ENCODE results near the gene PKD2. TPM values are rescaled to one million over a fixed set of nuclear protein-coding genes. Genes with fewer than 3 reads are reported as not detected.

PKD2 gene
- total RNA-seq, 2 experiments from 2014 or later, result 7.4 to 7.7 TPM

GRCh38 chr4:88054901-88055300, 47.5 kb downstream of the PKD2 start:
- DNase-seq (no peak), ATAC-seq (peak; percentile 57)
- ChIA-PET CTCF (interaction anchor here (0.6 to 1.4 kb wide), 2 partner anchors 157 to 559 kb away, joined by 3 to 4 read pairs; no protein-coding TSS in a partner anchor), POLR2A (no interaction called here)
- Mint-ChIP-seq H3K4me1 (ENCODE audit: low read depth) (no peaks in the 10 kb centered on the region), H3K27me3 (ENCODE audit: low read depth) (no peaks in the 10 kb centered on the region), H3K4me3 (no peak overlapping the region), H3K27ac (no peak overlapping the region), H3K9me3 (ENCODE audit: insufficient read depth) (no peaks in the 10 kb centered on the region), H3K36me3 (ENCODE audit: low read depth) (peaks cover 10% of the 10 kb centered on the region)

- Mint-ChIP-seq H3K36me3 (ENCODE audit: low read depth) (peaks cover 10% of the 10 kb centered on the region), H3K27me3 (ENCODE audit: low read depth) (no peaks in the 10 kb centered on the region), H3K9me3 (ENCODE audit: insufficient read depth) (no peaks in the 10 kb centered on the region), H3K4me1 (ENCODE audit: low read depth) (no peaks in the 10 kb centered on the region), H3K27ac (no peak overlapping the region), H3K4me3 (no peak overlapping the region)
- ChIA-PET POLR2A (no interaction called here), CTCF (interaction anchor here (1.3 kb wide), 1 partner anchor 25 kb away, joined by 3 read pairs; no protein-coding TSS in a partner anchor)
- ATAC-seq (no peak), DNase-seq (no peak)
Measured at GRCh38 chr4:88058295-88058694, 50.9 kb downstream of the PKD2 start.

- H3K27me3 Mint-ChIP-seq (ENCODE audit: low read depth), result no peaks in the 10 kb centered on the region
- no peak overlapping the region for H3K27ac Mint-ChIP-seq
- H3K36me3 Mint-ChIP-seq (ENCODE audit: low read depth), result peaks cover 10% of the 10 kb centered on the region
- H3K9me3 Mint-ChIP-seq (ENCODE audit: insufficient read depth), result no peaks in the 10 kb centered on the region
- POLR2A ChIA-PET, result no interaction called here
- no peak overlapping the region for H3K4me3 Mint-ChIP-seq
- CTCF ChIA-PET, result interaction anchor here (1.6 kb wide), 1 partner anchor 152 kb away, joined by 10 read pairs; no protein-coding TSS in a partner anchor
- DNase-seq (no peak), ATAC-seq (no peak)
- no peaks in the 10 kb centered on the region for H3K4me1 Mint-ChIP-seq (ENCODE audit: low read depth)
Measured at GRCh38 chr4:88059766-88060165, 52.3 kb downstream of the PKD2 start.

- no peak for DNase-seq
- H3K27ac Mint-ChIP-seq, result no peak overlapping the region
Measured at GRCh38 chr4:88060431-88060830, 53.0 kb downstream of the PKD2 start.

GRCh38 chr4:88062311-88062710, 54.9 kb downstream of the PKD2 start:
- Mint-ChIP-seq H3K27ac (no peak overlapping the region), H3K4me1 (ENCODE audit: low read depth) (no peaks in the 10 kb centered on the region), H3K27me3 (ENCODE audit: low read depth) (no peaks in the 10 kb centered on the region), H3K36me3 (ENCODE audit: low read depth) (peaks cover 15% of the 10 kb centered on the region), H3K9me3 (ENCODE audit: insufficient read depth) (no peaks in the 10 kb centered on the region), H3K4me3 (no peak overlapping the region)
- no peak for ATAC-seq
- ChIA-PET CTCF (no interaction called here), POLR2A (no interaction called here)
- no peak for DNase-seq

More at GRCh38 chr4:88060431-88060830, 53.0 kb downstream of the PKD2 start:
- Mint-ChIP-seq H3K36me3 (ENCODE audit: low read depth) (peaks cover 10% of the 10 kb centered on the region), H3K9me3 (ENCODE audit: insufficient read depth) (no peaks in the 10 kb centered on the region), H3K27me3 (ENCODE audit: low read depth) (no peaks in the 10 kb centered on the region), H3K4me3 (no peak overlapping the region), H3K4me1 (ENCODE audit: low read depth) (no peaks in the 10 kb centered on the region)
- ChIA-PET CTCF (interaction anchor here (1.6 kb wide), 1 partner anchor 151 kb away, joined by 10 read pairs; no protein-coding TSS in a partner anchor), POLR2A (no interaction called here)
- no peak for ATAC-seq

- CTCF ChIA-PET, result no interaction called here
- ATAC-seq (no peak), DNase-seq (no peak)
- H3K27me3 Mint-ChIP-seq (ENCODE audit: low read depth), result no peaks in the 10 kb centered on the region
- H3K4me1 Mint-ChIP-seq (ENCODE audit: low read depth), result no peaks in the 10 kb centered on the region
- H3K36me3 Mint-ChIP-seq (ENCODE audit: low read depth), result peaks cover 18% of the 10 kb centered on the region
- H3K27ac Mint-ChIP-seq, result no peak overlapping the region
- no peaks in the 10 kb centered on the region for H3K9me3 Mint-ChIP-seq (ENCODE audit: insufficient read depth)
- POLR2A ChIA-PET, result no interaction called here
- no peak overlapping the region for H3K4me3 Mint-ChIP-seq
Measured at GRCh38 chr4:88062843-88063242, 55.4 kb downstream of the PKD2 start.

- Mint-ChIP-seq H3K27me3 (ENCODE audit: low read depth) (no peaks in the 10 kb centered on the region), H3K4me3 (no peak overlapping the region), H3K27ac (no peak overlapping the region), H3K9me3 (ENCODE audit: insufficient read depth) (no peaks in the 10 kb centered on the region), H3K4me1 (ENCODE audit: low read depth) (no peaks in the 10 kb centered on the region), H3K36me3 (ENCODE audit: low read depth) (peaks cover 23% of the 10 kb centered on the region)
- POLR2A ChIA-PET, result no interaction called here
- CTCF ChIA-PET, result no interaction called here
- DNase-seq (no peak), ATAC-seq (no peak)
Measured at GRCh38 chr4:88063634-88064296, 56.3 kb downstream of the PKD2 start.

- ATAC-seq (no peak), DNase-seq (no peak)
- Mint-ChIP-seq H3K36me3 (ENCODE audit: low read depth) (peaks cover 27% of the 10 kb centered on the region), H3K27me3 (ENCODE audit: low read depth) (no peaks in the 10 kb centered on the region), H3K9me3 (ENCODE audit: insufficient read depth) (no peaks in the 10 kb centered on the region), H3K4me3 (no peak overlapping the region), H3K27ac (no peak overlapping the region), H3K4me1 (ENCODE audit: low read depth) (no peaks in the 10 kb centered on the region)
- CTCF ChIA-PET, result no interaction called here
- POLR2A ChIA-PET, result no interaction called here
Measured at GRCh38 chr4:88064410-88064809, 57.0 kb downstream of the PKD2 start.

GRCh38 chr4:88070031-88070430, 62.6 kb downstream of the PKD2 start:
- ATAC-seq, result no peak

GRCh38 chr4:88075336-88075735, 67.9 kb downstream of the PKD2 start:
- H3K27me3 Mint-ChIP-seq (ENCODE audit: low read depth), result no peaks in the 10 kb centered on the region
- H3K4me1 Mint-ChIP-seq (ENCODE audit: low read depth), result no peaks in the 10 kb centered on the region
- H3K9me3 Mint-ChIP-seq (ENCODE audit: insufficient read depth), result peaks cover 5% of the 10 kb centered on the region
- peaks cover 31% of the 10 kb centered on the region for H3K36me3 Mint-ChIP-seq (ENCODE audit: low read depth)
- ChIA-PET CTCF (no interaction called here), POLR2A (no interaction called here)
- H3K4me3 Mint-ChIP-seq, result no peak overlapping the region
- no peak overlapping the region for H3K27ac Mint-ChIP-seq
- ATAC-seq, result no peak
- no peak for DNase-seq

More at GRCh38 chr4:88070031-88070430, 62.6 kb downstream of the PKD2 start:
- CTCF ChIA-PET, result no interaction called here
- Mint-ChIP-seq H3K27me3 (ENCODE audit: low read depth) (no peaks in the 10 kb centered on the region), H3K4me3 (no peak overlapping the region), H3K9me3 (ENCODE audit: insufficient read depth) (peaks cover 5% of the 10 kb centered on the region), H3K27ac (no peak overlapping the region), H3K4me1 (ENCODE audit: low read depth) (peaks cover 4% of the 10 kb centered on the region), H3K36me3 (ENCODE audit: low read depth) (peaks cover 54% of the 10 kb centered on the region)
- no peak for DNase-seq
- POLR2A ChIA-PET, result no interaction called here

GRCh38 chr4:88077911-88078524, 70.6 kb downstream of the PKD2 start:
- H3K27me3 Mint-ChIP-seq (ENCODE audit: low read depth), result peaks cover 2% of the 10 kb centered on the region
- H3K36me3 Mint-ChIP-seq (ENCODE audit: low read depth), result peaks cover 12% of the 10 kb centered on the region
- ATAC-seq (no peak), DNase-seq (no peak)
- H3K4me1 Mint-ChIP-seq (ENCODE audit: low read depth), result no peaks in the 10 kb centered on the region
- no peak overlapping the region for H3K27ac Mint-ChIP-seq
- POLR2A ChIA-PET, result interaction anchor here (0.6 kb wide), 1 partner anchor 57 kb away, joined by 3 read pairs; no protein-coding TSS in a partner anchor
- CTCF ChIA-PET, result no interaction called here
- H3K9me3 Mint-ChIP-seq (ENCODE audit: insufficient read depth), result no peaks in the 10 kb centered on the region
- no peak overlapping the region for H3K4me3 Mint-ChIP-seq

- Mint-ChIP-seq H3K27me3 (ENCODE audit: low read depth) (peaks cover 3% of the 10 kb centered on the region), H3K27ac (no peak overlapping the region), H3K4me1 (ENCODE audit: low read depth) (no peaks in the 10 kb centered on the region), H3K4me3 (no peak overlapping the region), H3K9me3 (ENCODE audit: insufficient read depth) (no peaks in the 10 kb centered on the region), H3K36me3 (ENCODE audit: low read depth) (peaks cover 12% of the 10 kb centered on the region)
- ATAC-seq, result no peak
- POLR2A ChIA-PET, result no interaction called here
- CTCF ChIA-PET, result no interaction called here
- no peak for DNase-seq
Measured at GRCh38 chr4:88078579-88078978, 71.1 kb downstream of the PKD2 start.
